ENCODE measurements around the gene RABL3. TPM values are rescaled to one million over a fixed set of nuclear protein-coding genes. Genes with fewer than 3 reads are reported as not detected.

The RABL3 gene
- total and polyA plus RNA-seq, 2 of the 13 experiments (the other 11 are each of a cell fraction or from before 2014, with no cell fraction given), result 4.8 to 31.9 TPM

DNA sequence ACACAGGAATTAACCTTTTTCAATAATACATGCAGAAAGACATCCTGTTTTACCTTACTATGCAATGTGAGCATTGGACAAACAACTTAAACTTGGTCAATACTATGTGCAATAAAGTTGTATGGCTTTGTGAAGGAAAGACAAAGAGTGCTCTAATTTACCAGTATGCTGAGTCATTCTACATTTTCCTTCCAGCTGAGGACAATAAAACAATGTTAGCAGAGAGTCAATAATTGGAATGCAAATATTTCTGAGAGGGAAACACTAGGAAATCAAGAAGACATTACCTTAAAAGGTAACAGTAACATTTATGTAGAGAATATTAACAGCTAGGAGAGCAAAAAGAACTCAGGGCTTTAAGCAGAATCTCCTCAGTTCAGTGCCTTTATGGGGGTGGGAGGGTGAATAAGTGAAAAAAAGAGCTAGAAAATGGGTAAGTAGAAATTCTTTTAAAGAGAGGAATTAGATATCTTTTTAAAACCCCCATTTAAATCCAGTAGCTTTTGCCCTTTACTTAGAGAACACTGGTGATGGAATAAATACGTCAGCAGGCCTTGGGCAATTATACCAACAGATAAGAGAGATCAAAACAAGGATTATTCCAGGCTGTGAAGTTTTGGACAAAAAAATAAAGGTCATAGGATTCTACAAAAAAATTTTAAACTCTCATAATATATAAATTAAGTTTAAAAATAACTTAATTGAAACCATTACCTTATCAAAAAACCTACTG lies 48.7 kb downstream of the RABL3 start (continued):
- TF ChIP-seq IRF2 (CRISPR knock-in tag; IDR thresholded peaks at IDR 0.05) (no peak), ZNF367 (CRISPR knock-in tag; IDR thresholded peaks at IDR 0.05; ENCODE audit: borderline replicate concordance) (no peak), ZNF121 (CRISPR knock-in tag; IDR thresholded peaks at IDR 0.05) (no peak), HNF1A (IDR thresholded peaks at IDR 0.05; ENCODE audit: low read depth) (0 out of 2 replicates have a peak, but pooled peaks have one; percentile 19), HNF1A (CRISPR knock-in tag; IDR thresholded peaks at IDR 0.05; ENCODE audit: borderline replicate concordance) (no peak), ARNT2 (CRISPR knock-in tag; IDR thresholded peaks at IDR 0.05; ENCODE audit: low read depth) (no peak), ZNF567 (CRISPR knock-in tag; IDR thresholded peaks at IDR 0.05; ENCODE audit: borderline replicate concordance) (no peak), HDAC2 (CRISPR knock-in tag; IDR thresholded peaks at IDR 0.05) (0 out of 2 replicates have a peak, but pooled peaks have one; percentile 16), DR1 (CRISPR knock-in tag; IDR thresholded peaks at IDR 0.05) (no peak), ZNF891 (CRISPR knock-in tag; IDR thresholded peaks at IDR 0.05) (no peak), FOXP4 (CRISPR knock-in tag; IDR thresholded peaks at IDR 0.05) (peak; percentile 59; the same call in 1 of the 2 replicates), ELF3 (CRISPR knock-in tag; IDR thresholded peaks at IDR 0.05) (peak; percentile 64; the same call in 1 of the 2 replicates), HMG20A (CRISPR knock-in tag; IDR thresholded peaks at IDR 0.05; ENCODE audit: borderline replicate concordance) (peak; percentile 17; the same call in 1 of the 2 replicates), MIER3 (CRISPR knock-in tag; IDR thresholded peaks at IDR 0.05; ENCODE audit: borderline replicate concordance) (0 out of 2 replicates have a peak, but pooled peaks have one; percentile 22), POLR2G (IDR thresholded peaks at IDR 0.05; ENCODE audit: low read depth, low read length) (no peak), LBX2 (CRISPR knock-in tag; IDR thresholded peaks at IDR 0.05; ENCODE audit: borderline replicate concordance) (no peak), SMAD1 (CRISPR knock-in tag; IDR thresholded peaks at IDR 0.05; ENCODE audit: borderline replicate concordance, low read depth) (no peak), SAFB2 (CRISPR knock-in tag; IDR thresholded peaks at IDR 0.05; ENCODE audit: borderline replicate concordance, low read depth) (no peak), GATAD2A (CRISPR knock-in tag; IDR thresholded peaks at IDR 0.05) (peak; percentile 82), SOX6 (IDR thresholded peaks at IDR 0.05) (no peak), SOX6 (CRISPR knock-in tag; IDR thresholded peaks at IDR 0.05) (peak; percentile 82)
- TF ChIP-seq, protein P1, sequence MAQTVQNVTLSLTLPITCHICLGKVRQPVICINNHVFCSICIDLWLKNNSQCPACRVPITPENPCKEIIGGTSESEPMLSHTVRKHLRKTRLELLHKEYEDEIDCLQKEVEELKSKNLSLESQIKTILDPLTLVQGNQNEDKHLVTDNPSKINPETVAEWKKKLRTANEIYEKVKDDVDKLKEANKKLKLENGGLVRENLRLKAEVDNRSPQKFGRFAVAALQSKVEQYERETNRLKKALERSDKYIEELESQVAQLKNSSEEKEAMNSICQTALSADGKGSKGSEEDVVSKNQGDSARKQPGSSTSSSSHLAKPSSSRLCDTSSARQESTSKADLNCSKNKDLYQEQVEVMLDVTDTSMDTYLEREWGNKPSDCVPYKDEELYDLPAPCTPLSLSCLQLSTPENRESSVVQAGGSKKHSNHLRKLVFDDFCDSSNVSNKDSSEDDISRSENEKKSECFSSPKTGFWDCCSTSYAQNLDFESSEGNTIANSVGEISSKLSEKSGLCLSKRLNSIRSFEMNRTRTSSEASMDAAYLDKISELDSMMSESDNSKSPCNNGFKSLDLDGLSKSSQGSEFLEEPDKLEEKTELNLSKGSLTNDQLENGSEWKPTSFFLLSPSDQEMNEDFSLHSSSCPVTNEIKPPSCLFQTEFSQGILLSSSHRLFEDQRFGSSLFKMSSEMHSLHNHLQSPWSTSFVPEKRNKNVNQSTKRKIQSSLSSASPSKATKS (CRISPR knock-in tag; IDR thresholded peaks at IDR 0.05), result no peak

Measured in HepG2 (cell line).